Stimulated activated CD8-positive, alpha-beta memory T cell treated with anti-CD3 and anti-CD28 coated beads, Interleukin-15, amount 100 ng/mL, for 48 hours (primary cell): ENCODE measurements around the gene CNST.
"Not testable (repeated sequence)": the region's sequence is repeated elsewhere in the genome, so short reads cannot be mapped to it uniquely, and the experiment has no call there.

Source experiments
- DNase-seq, 2 donors: peaks; one replicate each; pipeline ENCODE4 v3.0.0-alpha.2; 2020; ENCODE audit warnings: low read depth in 2 of 2

The CNST gene

GRCh38 chr1:246559310-246559709 is 6.9 kb upstream of the CNST start:
- no peak for DNase-seq

- not testable (repeated sequence) for DNase-seq
Observed at GRCh38 chr1:246560833-246561232, 5.4 kb upstream of the CNST start.

- no peak for DNase-seq
Observed at GRCh38 chr1:246564839-246565750, 1.2 kb upstream of the CNST start.

- DNase-seq = no peak
Observed at GRCh38 chr1:246565751-246566127, 517 bp upstream of the CNST start.

- DNase-seq = no peak
Observed at GRCh38 chr1:246566813-246567645, 773 bp downstream of the CNST start.

GRCh38 chr1:246567646-246568235 is 1.5 kb downstream of the CNST start:
- no peak for DNase-seq

- no peak for DNase-seq
Observed at GRCh38 chr1:246569248-246570238, 3.3 kb downstream of the CNST start.

- DNase-seq = not testable (repeated sequence)
Observed at GRCh38 chr1:246571309-246571708, 5.1 kb downstream of the CNST start.

GRCh38 chr1:246571953-246572352 is 5.7 kb downstream of the CNST start:
- DNase-seq = no peak

- no peak for DNase-seq
Observed at GRCh38 chr1:246572785-246573184, 6.5 kb downstream of the CNST start.

GRCh38 chr1:246573491-246573890 is 7.2 kb downstream of the CNST start:
- DNase-seq = no peak

GRCh38 chr1:246576709-246577032 is 10.4 kb downstream of the CNST start:
- DNase-seq = no peak

- DNase-seq = no peak
Observed at GRCh38 chr1:246577082-246577719, 10.9 kb downstream of the CNST start.

GRCh38 chr1:246577720-246578106 is 11.5 kb downstream of the CNST start:
- DNase-seq = no peak

GRCh38 chr1:246579818-246580217 is 13.6 kb downstream of the CNST start:
- DNase-seq = no peak

- no peak for DNase-seq
Observed at GRCh38 chr1:246580497-246581370, 14.5 kb downstream of the CNST start.

- DNase-seq = no peak
Observed at GRCh38 chr1:246582301-246583055, 16.2 kb downstream of the CNST start.

GRCh38 chr1:246583056-246583440 is 16.8 kb downstream of the CNST start:
- DNase-seq = no peak
